GM23338 (cell line): ENCODE measurements around the gene KCNIP1.

Experiments used
- CREB1 ChIP-seq: fragments of 250-450 bp; sonication (Bioruptor Pico); IDR thresholded peaks from 2 replicates; pipeline ENCODE4 v1.5.0; 2020; ENCODE audit warnings: low read depth, mild to moderate bottlenecking, moderate library complexity
- EZH2 ChIP-seq: fragments of 200-600 bp; sonication (generic); IDR thresholded peaks from one replicate; pipeline ENCODE4 v1.8.0; 2017; ENCODE audit warnings: antibody characterized with exemption, mild to moderate bottlenecking, low read depth; ENCODE audit not compliant: unreplicated experiment
- EZH2phosphoT487 ChIP-seq: fragments of 200-600 bp; sonication (generic); IDR thresholded peaks from one replicate; pipeline ENCODE4 v1.8.1; 2018; ENCODE audit warnings: antibody characterized with exemption; ENCODE audit not compliant: unreplicated experiment
- JUNB ChIP-seq: IDR thresholded peaks from one replicate; pipeline ENCODE4 v1.6.1; 2016; ENCODE audit warnings: antibody characterized with exemption; ENCODE audit not compliant: unreplicated experiment
- POLR2AphosphoS5 ChIP-seq: IDR thresholded peaks from 2 replicates; pipeline ENCODE4 v1.6.1; 2016; ENCODE audit warnings: antibody characterized with exemption, low read depth
- STAT1 ChIP-seq: IDR thresholded peaks from one replicate; pipeline ENCODE4 v1.6.1; 2016; ENCODE audit warnings: antibody characterized with exemption; ENCODE audit not compliant: unreplicated experiment
- ZNF114 ChIP-seq: fragments of 250-450 bp; sonication (Bioruptor Pico); IDR thresholded peaks from 2 replicates; pipeline ENCODE4 v1.5.0; 2020; ENCODE audit warnings: mild to moderate bottlenecking, moderate library complexity
- TF ChIP-seq, protein P1 (sequence below), 2 experiments: fragments of 200-600 bp in 1 of 2; sonication (generic) in 1 of 2; conservative IDR thresholded peaks; 2 replicates each; pipeline versions ENCODE4 v1.5.1 to v1.6.1; 2016 to 2017; ENCODE audit warnings: antibody characterized with exemption in 2 of 2, low read depth in 2 of 2, mild to moderate bottlenecking in 2 of 2, moderate library complexity in 1 of 2
- TF ChIP-seq, protein P2 (sequence below): IDR thresholded peaks from one replicate; pipeline ENCODE4 v1.6.1; 2018; ENCODE audit warnings: antibody characterized with exemption; ENCODE audit not compliant: unreplicated experiment

DNA sequence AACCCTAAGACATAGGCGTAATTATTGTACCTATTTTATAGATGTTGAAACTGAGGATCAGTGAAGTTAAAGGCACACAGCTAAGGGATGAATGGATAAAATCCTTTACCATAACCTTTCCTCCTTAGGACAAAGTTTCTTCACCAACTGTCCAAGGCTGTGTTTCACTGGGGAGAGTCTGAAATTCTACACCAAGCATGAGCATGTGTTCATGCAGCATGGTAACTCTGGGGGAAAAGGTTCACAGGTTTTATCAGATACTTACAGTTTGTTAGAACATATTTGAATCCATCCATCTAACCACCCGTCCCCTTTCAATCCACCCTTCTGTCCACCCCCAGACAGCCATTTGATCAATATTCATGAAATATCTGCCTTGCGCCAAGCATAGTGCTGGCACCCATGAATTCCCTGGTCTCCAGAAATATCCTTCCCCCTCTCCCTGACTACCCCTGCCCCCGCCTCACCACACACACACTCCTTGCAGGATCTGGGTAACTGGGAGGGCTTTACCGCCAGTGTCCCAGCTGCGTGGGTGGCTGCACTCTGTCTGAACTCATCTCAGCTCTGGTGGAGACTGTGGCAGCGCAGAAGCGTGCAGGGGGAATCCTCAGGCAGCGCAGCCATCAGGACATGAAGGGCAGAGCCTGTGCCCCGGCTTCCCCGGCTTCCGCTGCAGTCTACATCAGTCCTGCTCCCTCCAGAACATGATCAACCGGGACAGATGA lies 6.3 kb upstream of the KCNIP1 start:
- TF ChIP-seq, protein P1, sequence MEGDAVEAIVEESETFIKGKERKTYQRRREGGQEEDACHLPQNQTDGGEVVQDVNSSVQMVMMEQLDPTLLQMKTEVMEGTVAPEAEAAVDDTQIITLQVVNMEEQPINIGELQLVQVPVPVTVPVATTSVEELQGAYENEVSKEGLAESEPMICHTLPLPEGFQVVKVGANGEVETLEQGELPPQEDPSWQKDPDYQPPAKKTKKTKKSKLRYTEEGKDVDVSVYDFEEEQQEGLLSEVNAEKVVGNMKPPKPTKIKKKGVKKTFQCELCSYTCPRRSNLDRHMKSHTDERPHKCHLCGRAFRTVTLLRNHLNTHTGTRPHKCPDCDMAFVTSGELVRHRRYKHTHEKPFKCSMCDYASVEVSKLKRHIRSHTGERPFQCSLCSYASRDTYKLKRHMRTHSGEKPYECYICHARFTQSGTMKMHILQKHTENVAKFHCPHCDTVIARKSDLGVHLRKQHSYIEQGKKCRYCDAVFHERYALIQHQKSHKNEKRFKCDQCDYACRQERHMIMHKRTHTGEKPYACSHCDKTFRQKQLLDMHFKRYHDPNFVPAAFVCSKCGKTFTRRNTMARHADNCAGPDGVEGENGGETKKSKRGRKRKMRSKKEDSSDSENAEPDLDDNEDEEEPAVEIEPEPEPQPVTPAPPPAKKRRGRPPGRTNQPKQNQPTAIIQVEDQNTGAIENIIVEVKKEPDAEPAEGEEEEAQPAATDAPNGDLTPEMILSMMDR (conservative IDR thresholded peaks at IDR 0.05; ENCODE audit: low read depth in 2 of 2) = no peak
- TF ChIP-seq POLR2AphosphoS5 = no peak
- no peak for TF ChIP-seq JUNB
- no peak for TF ChIP-seq EZH2
- TF ChIP-seq, protein P2, sequence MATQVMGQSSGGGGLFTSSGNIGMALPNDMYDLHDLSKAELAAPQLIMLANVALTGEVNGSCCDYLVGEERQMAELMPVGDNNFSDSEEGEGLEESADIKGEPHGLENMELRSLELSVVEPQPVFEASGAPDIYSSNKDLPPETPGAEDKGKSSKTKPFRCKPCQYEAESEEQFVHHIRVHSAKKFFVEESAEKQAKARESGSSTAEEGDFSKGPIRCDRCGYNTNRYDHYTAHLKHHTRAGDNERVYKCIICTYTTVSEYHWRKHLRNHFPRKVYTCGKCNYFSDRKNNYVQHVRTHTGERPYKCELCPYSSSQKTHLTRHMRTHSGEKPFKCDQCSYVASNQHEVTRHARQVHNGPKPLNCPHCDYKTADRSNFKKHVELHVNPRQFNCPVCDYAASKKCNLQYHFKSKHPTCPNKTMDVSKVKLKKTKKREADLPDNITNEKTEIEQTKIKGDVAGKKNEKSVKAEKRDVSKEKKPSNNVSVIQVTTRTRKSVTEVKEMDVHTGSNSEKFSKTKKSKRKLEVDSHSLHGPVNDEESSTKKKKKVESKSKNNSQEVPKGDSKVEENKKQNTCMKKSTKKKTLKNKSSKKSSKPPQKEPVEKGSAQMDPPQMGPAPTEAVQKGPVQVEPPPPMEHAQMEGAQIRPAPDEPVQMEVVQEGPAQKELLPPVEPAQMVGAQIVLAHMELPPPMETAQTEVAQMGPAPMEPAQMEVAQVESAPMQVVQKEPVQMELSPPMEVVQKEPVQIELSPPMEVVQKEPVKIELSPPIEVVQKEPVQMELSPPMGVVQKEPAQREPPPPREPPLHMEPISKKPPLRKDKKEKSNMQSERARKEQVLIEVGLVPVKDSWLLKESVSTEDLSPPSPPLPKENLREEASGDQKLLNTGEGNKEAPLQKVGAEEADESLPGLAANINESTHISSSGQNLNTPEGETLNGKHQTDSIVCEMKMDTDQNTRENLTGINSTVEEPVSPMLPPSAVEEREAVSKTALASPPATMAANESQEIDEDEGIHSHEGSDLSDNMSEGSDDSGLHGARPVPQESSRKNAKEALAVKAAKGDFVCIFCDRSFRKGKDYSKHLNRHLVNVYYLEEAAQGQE = no peak
- no peak for TF ChIP-seq EZH2phosphoT487
- no peak for TF ChIP-seq CREB1 (CRISPR knock-in tag)
- no peak for TF ChIP-seq STAT1
- no peak for TF ChIP-seq ZNF114 (CRISPR knock-in tag)
